SKM-1 treated with dmso at 0.1 percent for 144 hours (cell line): Measurements from ENCODE around the gene DDC.
"Not testable (repeated sequence)": the region's sequence is repeated elsewhere in the genome, so short reads cannot be mapped to it uniquely, and the experiment has no call there.

ENCODE experiments used
- DNase-seq: peaks from one replicate; lab custom pipeline; 2025; ENCODE audit not compliant: unreplicated experiment; lab: John Stamatoyannopoulos, UW

DDC gene

GRCh38 chr7:50461695-50462094 lies 103.5 kb downstream of the DDC start:
- no peak for DNase-seq

DNA sequence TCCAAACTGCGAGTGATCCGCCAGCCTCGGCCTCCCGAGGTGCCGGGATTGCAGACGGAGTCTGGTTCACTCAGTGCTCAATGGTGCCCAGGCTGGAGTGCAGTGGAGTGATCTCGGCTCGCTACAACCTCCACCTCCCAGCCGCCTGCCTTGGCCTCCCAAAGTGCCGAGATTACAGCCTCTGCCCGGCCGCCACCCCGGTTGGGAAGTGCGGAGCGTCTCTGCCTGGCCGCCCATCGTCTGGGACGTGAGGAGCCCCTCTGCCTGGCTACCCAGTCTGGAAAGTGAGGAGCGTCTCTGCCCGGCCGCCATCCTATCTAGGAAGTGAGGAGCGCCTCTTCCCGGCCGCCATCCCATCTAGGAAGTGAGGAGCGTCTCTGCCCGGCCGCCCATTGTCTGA lies 106.0 kb downstream of the DDC start:
- DNase-seq: not testable (repeated sequence)

GRCh38 chr7:50458651-50459050 lies 106.6 kb downstream of the DDC start:
- not testable (repeated sequence) for DNase-seq

DNA sequence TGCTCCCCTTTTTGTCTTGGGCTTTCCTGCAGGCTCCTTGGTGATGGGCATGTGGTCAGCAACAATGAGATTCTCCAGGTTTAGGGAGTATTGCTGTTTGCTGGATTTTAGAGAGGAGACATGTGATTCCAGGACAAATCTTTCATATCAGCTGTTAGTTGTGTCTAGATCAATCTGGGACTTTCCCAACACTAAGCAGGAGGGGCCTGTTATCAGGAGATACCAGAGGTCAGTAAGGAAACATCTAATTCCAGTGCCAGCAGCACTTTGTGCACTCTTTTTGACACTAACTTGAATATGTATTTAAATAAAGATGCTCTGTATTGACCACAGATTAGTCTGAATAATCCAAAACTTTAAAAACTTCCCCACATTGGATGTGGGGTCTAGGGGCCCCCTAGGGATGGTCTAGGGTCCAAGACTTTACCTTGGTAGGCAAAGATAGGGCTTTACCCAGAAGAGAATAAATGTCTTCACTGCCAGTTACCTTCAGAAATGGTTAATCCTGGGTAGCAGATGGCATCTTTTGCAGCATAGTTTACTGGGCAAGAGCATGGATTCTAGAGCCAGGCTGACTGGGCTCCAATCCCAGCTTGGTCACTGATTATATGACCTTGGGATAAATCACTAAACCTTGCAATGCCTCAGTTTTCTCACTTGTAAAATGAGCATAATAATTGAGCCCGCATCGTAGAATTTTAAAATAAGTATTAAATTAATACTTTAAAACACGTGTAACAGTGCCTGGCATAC lies 108.7 kb downstream of the DDC start:
- DNase-seq: no peak

DNA sequence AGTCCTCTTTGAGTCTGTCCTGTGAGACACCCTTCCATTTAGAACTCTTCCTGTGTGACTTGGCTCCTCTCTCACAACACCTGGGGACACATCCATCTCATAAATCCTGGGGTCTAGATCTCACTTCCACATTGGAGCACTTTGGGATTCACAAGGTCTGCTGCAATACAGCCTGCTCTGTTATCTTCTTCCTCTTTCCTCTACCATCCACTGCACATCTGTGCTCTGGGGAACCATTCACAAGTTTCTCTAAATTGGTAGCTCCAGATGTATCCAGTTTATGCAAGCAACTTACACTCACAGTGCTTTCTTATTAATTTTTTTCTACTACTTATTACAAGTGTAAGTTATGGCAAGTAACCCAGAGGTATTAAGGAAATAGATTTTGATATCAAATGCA lies 109.5 kb downstream of the DDC start:
- no peak for DNase-seq

DNA sequence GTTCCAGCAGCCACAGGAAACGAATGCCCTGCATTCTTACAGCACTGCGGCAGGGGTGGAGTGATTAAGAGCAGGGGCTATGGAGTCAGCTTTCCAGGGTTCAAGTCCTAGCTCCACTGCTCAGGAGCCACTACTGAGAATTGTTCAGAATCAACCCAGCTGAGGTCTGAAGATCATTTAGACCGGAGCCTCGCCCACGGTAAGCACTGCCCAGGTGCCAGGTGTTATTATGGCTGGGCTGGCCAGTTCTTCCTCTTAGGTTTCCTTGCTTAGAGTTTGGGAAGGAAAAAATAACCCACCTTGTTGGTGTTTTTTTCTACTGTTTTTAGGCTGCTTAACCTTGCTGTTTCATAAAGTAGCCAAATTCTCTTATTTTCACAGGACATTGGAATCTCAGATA lies 110.2 kb downstream of the DDC start:
- no peak for DNase-seq

DNA sequence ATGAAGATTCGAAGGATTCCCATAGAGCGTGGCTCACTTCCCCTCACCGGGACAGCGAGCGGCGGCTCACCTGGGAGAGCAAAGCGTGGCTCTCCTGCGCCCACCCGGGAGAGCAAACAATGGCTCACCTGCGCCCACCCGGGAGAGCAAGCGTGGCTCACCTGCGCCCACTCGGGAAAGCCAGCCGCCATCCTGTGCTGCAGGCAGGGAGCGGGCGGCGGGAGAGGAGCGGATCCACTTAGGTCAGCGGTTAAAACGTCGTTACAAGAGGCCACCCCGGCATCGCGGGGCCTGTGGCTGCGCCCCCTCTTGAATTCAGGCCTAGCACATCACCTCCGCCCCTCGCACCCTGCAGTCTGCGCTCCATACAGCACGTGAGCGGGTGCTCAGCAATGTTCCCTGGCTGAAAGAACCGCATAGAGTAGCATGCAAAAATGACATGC lies 114.6 kb downstream of the DDC start:
- no peak for DNase-seq

DNA sequence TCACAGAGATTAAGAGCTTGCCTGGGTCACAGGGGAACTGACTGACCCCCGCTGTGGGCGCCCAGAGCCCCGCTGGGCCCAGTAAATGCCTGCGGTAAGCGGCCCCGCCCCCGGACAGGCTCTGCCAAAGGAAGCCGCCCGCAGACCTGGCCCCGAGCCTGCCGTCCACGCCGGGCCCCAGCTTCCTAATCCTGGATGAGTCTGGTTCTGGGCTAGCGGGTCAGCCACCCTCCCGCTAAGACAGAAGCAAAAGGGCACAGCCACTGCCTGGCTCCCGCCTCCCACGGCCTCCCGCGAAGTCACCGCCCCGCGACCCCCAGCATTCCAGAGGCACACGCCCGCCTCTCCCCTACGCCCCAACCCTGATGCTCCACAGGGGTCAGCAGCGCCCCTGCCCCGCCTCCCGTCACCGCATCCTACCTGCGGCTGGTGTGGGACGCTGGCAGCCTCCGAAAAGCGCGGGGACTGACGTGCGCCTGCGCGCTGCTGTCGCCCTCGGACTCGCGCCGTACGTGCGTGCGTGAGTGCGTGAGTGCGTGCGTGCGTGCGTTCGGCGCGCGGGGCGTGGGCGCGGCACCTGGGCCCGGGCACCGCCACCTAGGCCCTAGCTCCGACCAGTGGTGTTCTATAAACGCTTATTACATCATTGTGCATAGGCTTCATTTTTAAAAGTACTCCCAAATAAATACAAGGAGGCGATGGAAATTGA lies 115.2 kb downstream of the DDC start, which contains the start of gene FIGNL1:
Gene FIGNL1, minus strand, starts transcription at position 470 of the 709 bp plus-strand sequence. CDS start 3,063 bp downstream, outside the sequence.
- DNase-seq: peak; percentile 71

- DNase-seq: no peak
Measured at GRCh38 chr7:50449501-50449880, 115.7 kb downstream of the DDC start.

GRCh38 chr7:50448823-50449222 lies 116.4 kb downstream of the DDC start:
- DNase-seq: no peak

- DNase-seq: no peak
Measured at GRCh38 chr7:50446542-50446960, 118.7 kb downstream of the DDC start.

DNA sequence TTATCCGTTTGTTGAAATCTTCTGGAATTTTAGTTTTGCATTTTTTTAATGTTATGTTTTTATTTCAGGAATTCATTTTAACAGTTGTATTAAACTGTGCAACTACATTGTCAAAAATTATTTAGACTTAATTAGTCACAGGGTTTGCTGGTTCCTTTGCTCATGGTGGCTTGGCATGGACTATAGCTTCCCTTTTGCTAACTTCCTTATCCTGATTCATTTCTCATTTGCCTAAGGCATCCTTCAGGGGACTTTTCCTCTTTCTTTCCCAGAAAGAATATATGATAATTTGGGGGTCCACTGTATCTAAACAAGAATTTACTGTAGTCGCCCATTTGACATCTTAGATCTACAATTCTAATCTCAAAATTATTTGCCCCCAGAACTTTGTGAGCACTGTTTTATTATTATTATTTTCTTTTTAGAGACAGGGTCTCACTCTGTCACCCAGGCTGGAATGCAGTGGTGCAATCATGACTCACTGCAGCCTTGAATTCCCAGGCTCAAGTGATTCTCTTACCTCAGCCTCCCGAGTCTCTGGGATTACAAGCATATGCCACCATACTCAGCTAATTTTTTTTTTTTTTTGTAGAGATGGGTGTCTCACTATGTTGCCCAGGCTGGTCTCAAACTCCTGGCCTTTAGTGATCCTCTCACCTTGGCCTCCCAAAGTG lies 128.9 kb downstream of the DDC start:
- peak; percentile 12 for DNase-seq

GRCh38 chr7:50431722-50432305 lies 133.4 kb downstream of the DDC start:
- DNase-seq: no peak

GRCh38 chr7:50431316-50431715 lies 133.9 kb downstream of the DDC start:
- no peak for DNase-seq

DNA sequence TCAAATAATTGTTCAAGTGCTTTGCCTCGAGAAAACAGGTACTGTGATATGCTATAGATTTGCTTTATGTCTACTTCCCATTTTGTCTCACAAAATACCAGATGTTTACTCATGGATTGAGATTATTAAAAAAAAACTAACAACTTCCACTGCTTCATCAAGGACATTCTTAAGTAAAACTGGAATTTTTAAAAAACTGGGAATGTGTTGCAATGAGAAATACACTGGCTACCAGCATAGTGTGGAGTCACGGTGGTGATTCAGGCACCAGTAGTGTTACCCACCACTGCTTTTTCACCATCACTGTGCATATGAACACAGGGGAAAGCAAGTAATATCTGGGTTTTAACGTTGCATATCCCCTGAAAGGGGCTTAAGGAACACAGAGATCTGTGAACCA lies 136.3 kb downstream of the DDC start:
- no peak for DNase-seq

- DNase-seq: no peak
Measured at GRCh38 chr7:50427518-50427917, 137.7 kb downstream of the DDC start.

- DNase-seq: no peak
Measured at GRCh38 chr7:50426280-50427045, 138.7 kb downstream of the DDC start.

- DNase-seq: no peak
Measured at GRCh38 chr7:50425318-50425717, 139.9 kb downstream of the DDC start.

DNA sequence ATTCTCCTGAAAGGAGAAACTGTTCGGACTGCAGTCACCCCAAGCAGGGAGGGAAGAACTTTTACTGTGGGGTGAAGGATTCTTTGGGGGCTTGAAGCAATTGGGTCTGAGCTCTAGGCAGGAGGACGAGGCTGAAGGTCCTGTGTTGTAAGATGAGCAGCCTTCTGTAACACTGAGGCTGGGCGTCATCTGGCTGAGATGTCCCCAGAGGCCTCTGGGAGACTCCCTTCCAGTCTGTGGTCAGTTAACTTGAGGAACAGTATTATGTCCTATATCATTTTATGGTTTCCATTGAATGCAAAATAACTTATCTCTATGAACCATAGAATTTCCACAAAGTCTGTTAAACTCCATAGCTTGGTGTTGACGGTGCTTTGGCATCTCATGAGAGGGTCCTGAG lies 141.3 kb downstream of the DDC start:
- no peak for DNase-seq

DNA sequence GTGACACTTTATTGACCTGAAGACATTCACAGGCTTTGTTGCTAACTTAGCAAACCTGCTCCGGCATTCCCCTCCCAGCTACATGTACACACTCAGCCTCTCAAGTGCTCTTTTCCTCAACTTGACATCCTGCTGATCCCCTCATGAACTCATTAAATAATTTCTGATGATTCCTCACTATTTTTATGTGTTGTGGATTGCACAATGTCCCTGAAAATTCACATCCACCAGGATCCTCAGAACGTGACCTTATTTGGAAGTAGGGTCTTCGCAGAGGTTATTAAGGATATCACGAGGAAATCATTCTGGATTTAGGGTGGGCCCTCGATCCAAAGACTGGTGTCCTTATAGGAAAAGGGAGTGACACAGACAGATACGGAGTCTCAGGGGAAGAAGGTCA lies 142.3 kb downstream of the DDC start:
- no peak for DNase-seq

GRCh38 chr7:50421043-50421442 lies 144.2 kb downstream of the DDC start:
- no peak for DNase-seq
